Measurements from ENCODE around the gene TMEM132E.

The TMEM132E gene

DNA sequence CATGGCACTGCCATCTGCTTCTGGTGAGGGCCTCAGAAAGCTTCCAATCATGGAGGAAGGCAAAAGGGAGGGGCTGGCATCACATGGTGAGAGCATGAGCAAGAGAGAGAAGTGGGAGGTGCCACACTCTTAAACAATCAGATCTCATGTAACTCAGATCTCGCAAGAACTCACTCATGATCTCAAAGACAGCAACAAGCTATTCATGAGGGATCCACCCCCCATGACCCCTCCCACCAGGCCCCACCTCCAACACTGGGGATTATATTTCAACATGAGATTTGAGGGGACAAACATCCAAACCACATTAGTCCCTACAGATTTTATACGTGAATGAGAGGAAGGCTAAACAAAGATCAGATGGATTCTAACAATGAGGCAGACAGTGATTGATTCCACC, 8.9 kb upstream of the TMEM132E start:
- no peak for DNase-seq (ENCODE audit: low read depth)

DNA sequence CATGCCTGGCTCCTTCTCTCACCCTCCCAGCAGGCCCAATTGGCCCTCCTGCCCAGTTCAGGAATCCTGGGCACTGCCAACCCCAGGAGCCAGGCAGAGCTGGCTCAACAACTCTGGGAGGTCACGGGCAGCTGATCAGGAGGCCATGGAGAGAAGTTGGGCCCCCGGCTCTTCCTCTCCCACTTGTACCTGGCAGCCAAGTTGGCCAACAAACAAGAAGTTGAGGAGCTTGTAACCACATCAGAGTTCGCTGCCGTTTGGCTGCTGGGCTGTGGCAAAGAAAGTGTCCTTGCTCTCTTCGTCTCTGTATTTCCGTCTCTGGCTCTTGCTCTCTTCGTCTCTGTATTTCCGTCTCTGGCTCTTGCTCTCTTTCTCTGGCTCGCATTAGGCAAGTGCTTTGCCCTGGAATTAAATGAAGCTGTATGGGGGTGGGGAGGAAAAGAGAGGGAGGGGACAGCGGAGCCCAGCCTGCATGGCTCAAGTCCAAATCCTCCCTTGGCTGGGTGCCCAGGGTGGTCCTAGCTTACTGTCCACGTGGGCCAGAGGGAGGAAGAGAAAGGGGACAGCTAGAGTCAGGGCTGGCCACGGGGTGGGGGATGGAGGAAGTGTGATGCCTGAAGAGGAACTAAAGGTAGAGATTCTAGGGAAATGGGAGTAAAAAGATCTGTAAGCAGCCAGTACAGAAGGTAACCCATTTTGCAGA, 7.8 kb upstream of the TMEM132E start:
- DNase-seq (ENCODE audit: low read depth) = no peak

DNA sequence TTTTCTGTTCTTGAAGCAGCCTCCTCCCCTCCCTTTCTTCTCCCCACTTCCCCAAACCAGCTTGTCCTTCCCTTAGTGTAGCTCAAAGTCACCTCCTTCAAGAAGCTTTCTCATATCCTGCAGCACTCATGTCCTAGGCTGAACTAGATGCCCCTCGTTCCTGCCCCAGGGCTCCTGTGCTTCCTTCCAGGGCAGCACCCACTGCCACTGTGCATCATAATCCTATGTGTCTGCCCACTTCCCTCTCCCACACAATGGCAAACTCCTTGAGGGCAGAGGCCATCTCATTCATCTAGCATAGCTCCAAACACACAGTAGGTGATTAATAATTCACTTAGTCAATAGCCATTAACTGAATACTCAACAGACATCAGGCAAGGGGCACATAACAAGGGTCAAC, 6.9 kb upstream of the TMEM132E start:
- DNase-seq (ENCODE audit: low read depth) = no peak

DNA sequence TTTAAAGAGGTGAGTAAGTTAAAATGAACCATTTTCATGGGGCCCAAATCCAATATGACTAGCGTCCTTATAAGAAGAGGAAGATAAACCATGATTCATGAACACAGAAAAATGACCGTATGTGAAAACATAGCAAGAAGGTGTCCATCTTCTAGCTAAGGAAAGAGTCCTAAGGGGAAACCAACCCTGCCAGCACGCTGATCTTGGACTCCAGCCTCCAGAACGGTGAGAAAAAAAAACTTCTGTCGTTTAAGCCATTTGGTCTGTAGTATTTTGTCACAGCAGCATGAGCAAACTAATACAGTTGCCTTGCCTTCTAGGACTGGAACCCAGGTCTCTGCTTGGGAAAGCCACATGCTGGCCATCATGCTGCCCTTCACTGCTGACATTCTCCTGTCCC, 4.2 kb upstream of the TMEM132E start:
- DNase-seq (ENCODE audit: low read depth) = no peak

GRCh38 chr17:34578016-34578415, 1.4 kb upstream of the TMEM132E start:
- DNase-seq (ENCODE audit: low read depth) = no peak

DNA sequence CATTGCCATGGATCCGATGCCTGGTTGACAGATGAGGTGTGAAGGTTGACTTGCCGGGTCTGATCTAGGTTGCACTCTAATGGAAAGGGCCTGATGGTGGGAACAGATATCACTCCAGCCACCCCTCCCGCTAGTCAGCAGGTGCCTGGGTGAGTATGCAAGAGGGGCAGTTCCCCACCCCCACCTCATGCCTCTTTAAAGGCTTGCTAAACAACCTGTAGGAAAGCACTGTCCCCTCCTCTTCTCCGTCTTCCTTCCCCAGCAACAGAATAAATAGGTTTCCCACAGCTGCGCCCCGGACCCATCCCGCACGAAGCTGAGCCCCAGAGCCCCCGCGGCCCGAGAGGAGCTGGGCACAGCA, 746 bp upstream of the TMEM132E start:
- no peak for DNase-seq (ENCODE audit: low read depth)

DNA sequence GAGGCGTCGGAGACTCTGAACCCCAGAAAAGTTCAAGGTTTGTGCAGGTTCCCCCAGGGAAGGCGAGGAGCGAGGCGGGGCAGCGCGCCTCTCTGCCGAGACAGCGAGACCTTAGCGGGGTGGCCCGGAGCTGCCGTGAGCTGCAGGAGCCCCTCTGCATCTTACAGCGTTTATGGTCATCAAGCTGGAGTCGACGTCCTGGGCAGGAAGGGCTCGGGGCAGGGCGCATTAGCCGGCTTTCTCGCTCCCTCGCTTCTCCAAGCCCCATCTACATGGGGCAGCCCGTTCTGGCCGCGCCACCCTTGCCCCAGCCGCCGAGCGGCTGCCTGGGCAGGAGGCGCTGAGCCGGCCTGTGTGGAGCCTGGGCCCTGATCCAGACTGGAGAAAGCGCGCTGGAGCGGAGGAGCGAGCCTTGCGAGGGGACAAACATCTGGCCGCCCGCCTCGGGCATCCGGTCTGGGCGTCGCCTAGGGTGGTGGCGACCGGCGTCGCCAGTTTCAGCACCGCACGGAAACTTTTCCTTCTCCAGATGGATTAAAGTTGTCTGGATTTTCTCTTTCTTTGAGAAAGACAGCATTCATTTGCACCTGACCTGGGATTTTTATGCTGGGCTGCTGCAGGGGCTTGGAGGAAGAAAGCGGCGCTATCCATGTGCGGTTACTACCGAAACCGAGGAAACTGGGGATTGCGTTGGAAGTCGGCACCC, 750 bp downstream of the TMEM132E start:
- DNase-seq (ENCODE audit: low read depth) = no peak

DNA sequence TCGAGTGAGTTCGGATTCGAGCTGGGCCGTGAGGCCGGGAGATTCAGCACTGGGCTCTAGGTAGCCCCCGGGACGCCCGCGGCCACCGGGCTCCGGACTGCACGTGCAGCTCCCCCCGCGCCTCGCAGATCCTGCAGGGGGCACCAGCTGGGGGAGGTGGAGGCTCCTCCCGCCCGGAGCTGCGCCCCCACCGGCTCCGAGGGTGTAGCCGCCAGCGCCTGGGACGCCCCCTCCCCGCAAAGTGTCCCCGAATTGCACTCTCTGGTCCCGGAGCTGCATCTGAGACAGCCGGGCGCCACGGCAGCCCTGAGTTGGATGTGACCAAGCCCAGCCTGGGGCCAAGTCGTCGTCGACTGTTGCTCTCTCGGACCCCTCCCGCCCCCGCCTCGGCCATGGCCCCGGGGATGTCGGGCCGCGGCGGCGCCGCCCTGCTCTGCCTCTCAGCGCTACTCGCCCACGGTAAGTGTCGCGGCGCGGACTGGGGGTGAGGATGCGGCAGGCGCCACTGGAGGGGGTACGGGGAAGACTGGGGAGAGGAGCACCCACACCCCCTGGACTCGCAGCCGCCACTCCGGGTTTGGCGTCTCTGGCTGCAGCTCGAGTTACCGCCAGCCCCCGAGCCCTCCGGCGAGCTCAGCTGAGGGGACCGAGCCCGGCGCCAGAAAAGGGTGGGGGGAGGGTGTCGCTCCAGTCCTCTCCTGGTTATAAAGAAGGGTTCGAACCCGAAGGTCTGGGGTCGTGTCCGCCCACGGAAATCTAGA, 1.5 kb downstream of the TMEM132E start:
- no peak for DNase-seq (ENCODE audit: low read depth)

DNA sequence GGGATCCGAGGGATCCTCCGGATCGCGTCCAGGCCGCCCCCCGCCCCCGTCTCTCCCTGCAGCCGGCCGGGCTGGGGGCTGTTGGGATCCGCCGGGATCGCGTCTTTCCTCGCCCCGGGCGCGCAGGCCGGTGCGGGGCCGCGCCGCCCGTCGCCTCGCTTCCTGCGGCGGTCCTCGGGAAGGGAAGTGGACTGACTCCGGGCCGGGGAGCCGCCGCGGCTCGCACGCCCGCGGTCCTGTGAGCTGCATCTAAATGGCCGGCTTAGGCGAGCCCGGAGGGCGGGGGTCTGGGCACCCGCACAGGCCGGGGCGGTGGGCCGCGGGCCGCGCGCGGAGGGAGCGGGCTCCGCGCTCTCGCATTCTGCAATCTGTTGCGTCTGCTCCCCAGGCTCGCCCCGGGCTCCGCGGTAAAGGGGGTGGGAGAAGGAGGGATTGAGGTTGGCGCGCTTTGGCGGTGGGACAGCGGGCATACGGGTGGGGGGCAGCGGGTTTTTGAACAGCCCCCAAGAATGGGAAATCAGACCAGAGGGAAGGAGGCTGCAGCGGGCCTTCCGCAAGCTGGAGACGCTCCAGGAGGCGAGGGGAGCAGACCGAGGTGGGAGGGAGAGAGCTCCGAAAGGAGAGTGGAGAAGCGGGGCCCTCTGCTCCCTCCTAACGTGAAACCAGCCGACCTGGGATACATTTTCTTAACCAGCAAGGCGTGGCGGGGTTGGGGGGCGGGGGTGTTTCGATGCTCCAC, 2.2 kb downstream of the TMEM132E start:
- no peak for DNase-seq (ENCODE audit: low read depth)

- no peak for DNase-seq (ENCODE audit: low read depth)
These were observed 3.0 kb downstream of the TMEM132E start for GRCh38 chr17:34582185-34582900.

DNA sequence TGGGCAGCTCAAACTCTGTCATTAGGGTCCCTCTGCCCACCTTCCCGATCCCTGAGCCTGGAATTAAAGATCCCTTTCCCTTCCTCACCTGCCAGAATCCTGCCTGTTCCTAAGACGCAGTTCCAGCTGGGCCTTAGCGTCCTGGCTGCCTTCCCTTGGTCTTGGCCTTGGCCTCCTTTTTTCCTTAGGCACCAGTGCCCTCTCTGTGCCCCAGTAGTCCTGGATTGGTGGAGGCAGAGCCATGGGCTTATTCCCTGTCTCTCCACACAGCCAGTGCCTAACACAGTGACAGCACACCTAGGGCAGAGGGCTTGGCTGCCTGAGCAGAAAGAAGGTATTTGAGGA, 3.5 kb downstream of the TMEM132E start:
- no peak for DNase-seq (ENCODE audit: low read depth)

DNA sequence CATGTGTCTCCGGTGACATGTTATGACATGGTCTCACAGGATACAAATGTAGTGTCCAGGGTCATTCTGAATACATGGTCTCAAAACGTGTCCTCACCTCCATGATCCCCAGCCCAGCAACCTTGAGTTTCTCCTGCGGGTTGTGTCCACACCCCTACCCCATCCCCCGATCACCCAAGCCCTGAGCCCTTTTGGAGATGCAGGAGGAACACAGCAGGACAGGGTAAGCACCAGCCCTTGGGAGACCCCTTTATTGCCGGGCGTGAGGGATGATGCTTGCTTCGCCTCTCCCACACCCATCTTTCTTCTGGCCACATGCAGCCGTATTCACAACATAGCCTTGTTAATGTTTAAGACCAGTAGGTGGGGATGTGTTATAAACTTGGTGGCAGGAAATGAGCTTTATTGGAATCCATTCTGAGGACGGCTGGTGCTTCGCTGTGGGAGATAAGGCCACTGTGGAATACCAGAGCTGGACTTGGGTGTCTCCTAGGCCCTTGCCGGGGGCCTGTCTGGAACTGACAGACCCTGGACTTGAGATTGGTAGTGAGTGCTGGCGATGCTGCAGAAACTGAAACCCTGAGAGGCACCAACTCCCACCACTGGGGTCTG, 5.5 kb downstream of the TMEM132E start:
- no peak for DNase-seq (ENCODE audit: low read depth)

DNA sequence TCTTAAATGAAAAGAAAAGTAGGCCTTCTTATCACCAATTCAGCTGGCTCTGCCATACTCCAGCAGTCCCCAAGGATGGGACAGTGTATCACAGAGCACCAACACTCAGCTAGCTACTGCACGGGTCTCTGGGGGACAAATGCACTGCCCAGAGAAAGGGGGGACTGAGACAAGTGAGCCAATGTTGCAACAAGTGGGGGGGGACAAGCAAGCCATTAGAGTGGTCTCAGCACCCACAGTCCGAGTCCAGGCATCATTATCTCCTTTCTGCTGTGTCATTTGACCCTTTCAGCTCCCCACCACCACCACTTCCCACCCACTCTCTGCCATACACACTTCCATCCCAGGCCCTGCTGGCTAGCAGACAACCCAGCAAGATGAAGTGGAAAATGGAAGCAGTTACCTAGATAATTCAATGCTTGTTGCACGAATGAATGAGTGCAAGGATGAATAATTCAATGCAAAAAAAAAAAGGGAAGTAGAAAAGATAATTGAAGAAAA, 7.0 kb downstream of the TMEM132E start:
- no peak for DNase-seq (ENCODE audit: low read depth)

- DNase-seq (ENCODE audit: low read depth) = no peak
These were observed 8.9 kb downstream of the TMEM132E start for GRCh38 chr17:34588266-34588665.

DNA sequence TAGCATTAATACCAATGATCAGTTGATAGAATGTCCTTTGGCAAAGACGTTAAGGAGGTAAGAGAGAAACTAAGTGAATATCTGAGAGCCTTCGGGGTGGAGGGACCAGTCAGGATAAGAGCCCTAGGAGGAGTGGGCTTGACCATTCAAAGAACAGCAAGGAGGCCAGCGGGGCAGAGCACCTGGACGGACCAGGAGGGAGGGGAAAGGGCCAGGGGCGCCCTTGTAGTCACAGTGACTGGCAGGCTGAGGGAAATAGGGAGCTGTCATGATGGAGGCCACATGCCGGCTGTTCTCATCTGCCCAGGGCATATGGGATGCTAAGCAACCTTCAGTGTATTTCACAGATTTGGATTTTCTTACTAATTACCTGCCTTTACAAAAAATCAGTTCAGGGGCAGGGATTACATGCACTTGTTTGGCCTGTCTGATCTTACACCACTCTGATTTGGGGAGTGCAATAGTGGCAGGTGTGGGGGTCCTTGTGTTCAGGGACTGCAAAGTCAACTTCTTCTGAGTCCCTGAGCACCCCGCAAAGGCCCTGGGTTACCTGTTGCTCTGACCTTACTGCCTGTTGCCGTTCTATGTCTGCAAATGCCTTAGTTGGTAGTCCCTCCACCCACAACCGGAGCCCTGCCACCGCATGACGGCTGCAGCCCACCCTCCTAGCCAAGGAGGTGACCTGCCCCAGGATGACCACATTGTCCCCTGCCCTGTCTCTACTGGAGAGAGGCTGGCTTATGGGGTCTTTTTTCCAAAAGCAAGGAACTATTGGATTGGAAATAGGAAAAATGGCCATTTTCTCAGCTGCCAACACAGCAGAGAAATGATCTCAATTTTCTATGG, 10.0 kb downstream of the TMEM132E start:
- no peak for DNase-seq (ENCODE audit: low read depth)

GRCh38 chr17:34592002-34592401, 12.6 kb downstream of the TMEM132E start:
- no peak for DNase-seq (ENCODE audit: low read depth)

DNA sequence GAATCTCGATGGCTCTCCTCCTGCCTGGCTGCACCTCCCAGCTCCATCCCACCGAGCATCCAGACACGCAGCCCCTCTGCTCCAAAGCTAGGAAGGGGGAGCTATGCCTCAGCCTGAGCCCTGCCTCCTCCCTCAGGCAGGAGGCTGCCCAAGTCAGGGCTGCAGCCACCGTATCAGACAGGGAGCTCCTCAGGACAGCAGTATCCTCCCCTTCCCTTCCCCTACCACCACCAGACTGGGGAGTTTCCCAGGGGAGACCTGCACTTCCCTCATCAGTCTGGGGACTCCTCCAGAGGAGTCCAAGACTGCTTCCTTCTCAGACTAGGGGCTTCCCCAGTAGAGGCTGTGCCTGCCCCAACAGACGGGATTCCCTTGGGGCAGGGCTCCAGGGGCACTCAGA, 17.5 kb downstream of the TMEM132E start:
- DNase-seq (ENCODE audit: low read depth) = no peak

DNA sequence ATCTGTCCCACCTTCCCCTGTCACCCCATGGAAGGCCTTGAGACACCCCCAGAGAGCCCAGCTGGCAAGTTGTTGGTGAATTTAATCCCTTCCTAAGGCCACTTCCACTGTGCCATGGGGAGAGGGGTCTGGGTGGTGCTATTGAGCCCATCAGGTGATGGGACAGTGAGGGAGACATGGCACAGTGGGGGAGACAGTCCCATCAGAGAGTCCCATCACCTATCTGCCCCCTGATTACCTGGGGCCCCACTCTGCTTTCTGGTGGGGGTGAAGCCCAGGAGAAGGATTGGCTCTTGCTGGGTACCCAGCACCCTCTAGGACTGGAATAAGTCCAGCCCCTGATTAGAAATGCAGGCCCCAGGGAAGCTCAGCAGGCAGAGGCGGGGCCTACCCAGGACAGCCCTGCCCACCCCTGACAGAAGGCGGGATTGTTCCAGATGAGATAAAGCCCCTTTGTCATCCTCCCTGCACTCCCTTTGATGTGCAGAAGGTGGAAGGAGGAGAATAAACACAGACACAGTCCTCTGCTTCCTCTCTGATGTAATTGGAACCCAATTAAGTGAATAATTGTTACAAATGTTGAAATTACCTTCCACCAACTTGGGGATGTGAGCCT, 18.9 kb downstream of the TMEM132E start:
- no peak for DNase-seq (ENCODE audit: low read depth)

- DNase-seq (ENCODE audit: low read depth) = no peak
These were observed 22.0 kb downstream of the TMEM132E start for GRCh38 chr17:34601416-34601815.

DNA sequence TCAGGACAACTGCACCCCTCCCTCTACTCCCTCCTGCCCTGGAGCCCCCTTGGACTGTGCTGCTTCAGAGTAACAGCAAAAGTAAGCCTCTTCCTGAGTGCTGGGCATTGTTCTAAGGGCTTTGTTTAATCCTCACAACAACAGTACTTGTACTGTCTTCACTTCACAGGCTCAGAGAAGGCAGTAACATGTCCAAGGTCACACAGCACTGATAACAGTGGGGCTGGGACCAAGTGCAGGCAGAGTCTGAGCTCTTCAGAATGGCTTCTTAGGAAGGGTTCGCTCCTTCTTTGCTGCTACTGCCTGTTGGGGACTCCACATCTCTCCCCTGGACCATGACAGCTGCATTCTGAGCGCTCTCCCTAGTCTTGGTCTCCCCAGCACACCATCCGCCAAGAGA, 24.6 kb downstream of the TMEM132E start:
- no peak for DNase-seq (ENCODE audit: low read depth)
